GM19452 (cell line): ENCODE data around the gene RXFP1.
"Not testable (repeated sequence)": the region's sequence is repeated elsewhere in the genome, so short reads cannot be mapped to it uniquely, and the experiment has no call there.

Experiments
- ATAC-seq: cut with Tn5 transposase; IDR thresholded peaks from one replicate; pipeline ENCODE4 v1.9.1; 2021; ENCODE audit not compliant: unreplicated experiment

The RXFP1 gene

DNA sequence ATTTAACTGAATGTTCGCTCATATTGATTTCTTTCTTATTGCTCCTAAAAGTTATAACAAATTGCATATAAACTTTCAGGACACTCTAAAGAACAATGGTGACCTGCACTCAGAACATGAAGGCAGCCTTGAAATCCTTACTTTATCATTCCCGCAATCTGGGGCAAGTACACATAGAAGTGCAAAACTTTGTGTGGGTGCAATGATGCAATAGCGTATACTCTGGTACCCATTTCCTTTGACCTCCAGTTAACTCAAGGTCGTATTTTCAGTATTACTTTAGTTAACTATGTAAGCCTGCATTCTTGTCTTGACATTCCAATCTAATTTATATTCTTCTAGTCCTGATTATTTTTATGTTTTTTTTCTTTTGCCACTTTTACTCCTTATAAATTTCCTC, 85.3 kb downstream of the RXFP1 start:
- no peak for ATAC-seq

DNA sequence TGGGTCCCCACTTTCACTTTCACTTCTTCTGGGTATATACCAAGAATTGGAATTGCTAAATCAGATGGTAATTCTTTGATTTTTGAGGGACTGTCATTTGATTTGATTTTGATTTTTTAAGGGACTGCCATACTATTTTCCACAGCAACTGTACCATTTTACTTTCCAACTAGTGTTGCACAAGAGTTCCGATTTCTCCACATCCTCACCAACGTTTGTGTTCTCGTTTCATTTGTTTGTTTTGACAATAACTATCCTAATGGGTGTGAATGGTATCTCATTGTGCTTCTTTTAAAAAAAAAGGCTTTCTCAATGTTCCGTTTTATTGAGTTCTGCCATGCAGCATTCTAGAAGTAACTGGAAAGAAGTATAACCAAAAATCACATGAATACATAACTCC, 87.4 kb downstream of the RXFP1 start:
- ATAC-seq = no peak

- peak; percentile 86 for ATAC-seq
These were observed 89.1 kb downstream of the RXFP1 start for GRCh38 chr4:158610790-158611189.

DNA sequence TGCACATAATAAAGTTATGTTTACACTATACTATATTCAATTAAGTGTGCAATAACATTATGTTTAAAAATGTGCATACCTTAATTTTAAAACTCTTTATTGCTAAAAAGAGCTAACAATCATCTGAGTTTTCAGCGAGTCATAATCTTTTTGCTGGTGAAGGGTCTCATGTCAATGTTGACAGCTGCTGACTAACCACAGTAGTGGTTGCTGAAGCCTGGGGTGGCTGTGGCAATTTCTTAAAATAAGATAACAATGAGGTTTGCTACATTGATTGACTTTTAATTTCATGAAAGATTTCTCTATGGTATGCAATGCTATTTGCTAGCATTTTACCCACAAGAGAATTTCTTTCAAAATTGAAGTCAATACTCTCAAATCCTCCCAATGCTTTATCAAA, 91.4 kb downstream of the RXFP1 start:
- ATAC-seq = no peak

GRCh38 chr4:158617956-158618355, 96.3 kb downstream of the RXFP1 start:
- no peak for ATAC-seq

- peak; percentile 55 for ATAC-seq
These were observed 100.0 kb downstream of the RXFP1 start for GRCh38 chr4:158621729-158622128.

GRCh38 chr4:158622251-158622650, 100.6 kb downstream of the RXFP1 start:
- ATAC-seq = no peak

GRCh38 chr4:158624889-158625478, 103.3 kb downstream of the RXFP1 start:
- ATAC-seq = peak; percentile 86

- ATAC-seq = no peak
These were observed 103.9 kb downstream of the RXFP1 start for GRCh38 chr4:158625544-158625943.

DNA sequence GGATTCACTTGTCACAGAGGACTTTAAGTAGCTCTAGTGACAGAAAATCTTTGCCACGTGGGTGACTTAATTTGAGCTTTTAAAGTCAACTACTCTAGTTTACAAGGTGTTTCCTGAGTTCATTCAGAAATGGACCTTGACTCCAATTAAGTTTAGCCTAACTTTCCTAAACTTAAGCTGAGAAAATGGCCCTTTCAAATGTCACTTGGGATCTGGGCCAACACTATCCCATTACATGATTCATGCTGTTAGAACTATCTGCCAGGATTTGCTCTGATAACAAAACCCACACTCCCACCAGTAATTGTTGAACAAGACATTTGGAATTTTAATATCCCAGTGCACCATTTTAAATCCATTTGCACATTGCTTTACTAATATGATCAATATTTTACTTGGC, 109.2 kb downstream of the RXFP1 start:
- no peak for ATAC-seq

DNA sequence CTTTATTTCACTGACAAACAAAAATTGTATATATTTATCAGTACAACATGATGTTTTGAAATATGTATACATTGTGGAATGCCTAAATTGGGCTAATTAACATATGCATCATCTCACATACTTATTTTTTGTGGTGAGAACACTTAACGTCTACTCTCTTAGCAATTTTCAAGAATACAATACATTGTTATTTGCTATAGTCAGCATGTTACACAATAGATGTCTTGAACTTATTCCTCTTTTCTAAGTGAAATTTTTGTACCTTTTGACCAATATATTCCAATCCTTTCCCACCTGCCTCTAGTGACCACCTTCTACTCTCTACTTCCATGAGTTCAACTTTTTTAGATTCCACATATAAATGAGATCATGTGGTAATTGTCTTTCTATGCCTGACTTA, 114.9 kb downstream of the RXFP1 start:
- no peak for ATAC-seq

- no peak for ATAC-seq
These were observed 122.7 kb downstream of the RXFP1 start for GRCh38 chr4:158644356-158644755.

GRCh38 chr4:158644760-158645159, 123.1 kb downstream of the RXFP1 start:
- no peak for ATAC-seq

GRCh38 chr4:158649111-158649680, 127.5 kb downstream of the RXFP1 start:
- ATAC-seq = no peak

- no peak for ATAC-seq
These were observed 131.2 kb downstream of the RXFP1 start for GRCh38 chr4:158652920-158653319.

DNA sequence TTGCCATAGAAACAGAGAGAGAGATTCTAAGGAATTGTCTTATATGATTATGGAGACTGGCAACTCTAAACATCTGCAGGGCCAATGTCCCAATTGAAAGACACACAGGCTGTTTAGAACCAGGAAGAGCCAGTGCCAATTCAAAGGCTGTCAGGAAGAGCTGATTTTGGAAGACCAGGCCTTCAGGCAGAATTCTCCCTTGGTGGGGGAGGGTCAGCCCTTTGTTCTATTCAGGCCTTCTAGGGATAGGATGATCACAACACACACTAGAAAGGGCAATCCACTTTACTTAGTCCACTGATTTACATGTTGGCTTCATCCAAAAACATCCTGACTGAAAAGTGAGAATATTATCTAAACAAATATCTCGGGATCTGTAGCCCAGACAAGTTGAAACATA, 134.8 kb downstream of the RXFP1 start:
- no peak for ATAC-seq

GRCh38 chr4:158657291-158657690, 135.6 kb downstream of the RXFP1 start:
- no peak for ATAC-seq

GRCh38 chr4:158663255-158663654, 141.6 kb downstream of the RXFP1 start:
- not testable (repeated sequence) for ATAC-seq

- ATAC-seq = not testable (repeated sequence)
These were observed 142.3 kb downstream of the RXFP1 start for GRCh38 chr4:158663707-158664625.

- ATAC-seq = no peak
These were observed 143.1 kb downstream of the RXFP1 start for GRCh38 chr4:158664806-158665205.

- no peak for ATAC-seq
These were observed 145.2 kb downstream of the RXFP1 start for GRCh38 chr4:158666892-158667291.

DNA sequence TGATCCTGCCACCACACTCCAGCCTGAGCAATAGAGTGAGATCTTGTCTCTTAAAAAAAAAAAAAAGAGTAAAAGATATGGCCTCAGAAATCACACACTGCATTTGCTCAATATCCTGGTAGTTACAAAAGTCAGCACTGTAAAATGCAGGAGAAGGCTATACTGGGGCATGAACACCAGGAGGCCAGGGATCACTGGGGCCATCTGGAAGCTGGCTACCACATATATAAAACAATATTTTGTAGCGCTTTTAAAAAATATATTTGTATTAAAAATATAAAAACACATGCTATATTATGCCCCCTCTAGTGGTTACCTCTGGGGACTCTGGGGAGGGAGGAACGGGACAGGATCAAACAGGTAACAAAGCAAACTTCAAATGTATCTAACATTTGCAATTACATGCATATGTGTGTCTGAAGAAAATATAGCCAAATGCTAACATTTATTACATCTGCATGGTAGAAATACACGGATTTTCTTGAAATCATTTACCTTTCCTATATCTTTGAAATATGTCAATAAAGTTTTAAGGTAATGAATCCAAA, 146.0 kb downstream of the RXFP1 start:
- no peak for ATAC-seq
